GM19099 (cell line): Measurements from ENCODE around the gene ALG1.

Experiments used
- POLR2A ChIP-seq: IDR thresholded peaks from 3 replicates; pipeline ENCODE4 v1.6.1; 2011; ENCODE audit warnings: low read depth; ENCODE audit not compliant: insufficient read length; ENCODE audit errors: extremely low read depth

ALG1 gene, protein sequence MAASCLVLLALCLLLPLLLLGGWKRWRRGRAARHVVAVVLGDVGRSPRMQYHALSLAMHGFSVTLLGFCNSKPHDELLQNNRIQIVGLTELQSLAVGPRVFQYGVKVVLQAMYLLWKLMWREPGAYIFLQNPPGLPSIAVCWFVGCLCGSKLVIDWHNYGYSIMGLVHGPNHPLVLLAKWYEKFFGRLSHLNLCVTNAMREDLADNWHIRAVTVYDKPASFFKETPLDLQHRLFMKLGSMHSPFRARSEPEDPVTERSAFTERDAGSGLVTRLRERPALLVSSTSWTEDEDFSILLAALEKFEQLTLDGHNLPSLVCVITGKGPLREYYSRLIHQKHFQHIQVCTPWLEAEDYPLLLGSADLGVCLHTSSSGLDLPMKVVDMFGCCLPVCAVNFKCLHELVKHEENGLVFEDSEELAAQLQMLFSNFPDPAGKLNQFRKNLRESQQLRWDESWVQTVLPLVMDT

DNA sequence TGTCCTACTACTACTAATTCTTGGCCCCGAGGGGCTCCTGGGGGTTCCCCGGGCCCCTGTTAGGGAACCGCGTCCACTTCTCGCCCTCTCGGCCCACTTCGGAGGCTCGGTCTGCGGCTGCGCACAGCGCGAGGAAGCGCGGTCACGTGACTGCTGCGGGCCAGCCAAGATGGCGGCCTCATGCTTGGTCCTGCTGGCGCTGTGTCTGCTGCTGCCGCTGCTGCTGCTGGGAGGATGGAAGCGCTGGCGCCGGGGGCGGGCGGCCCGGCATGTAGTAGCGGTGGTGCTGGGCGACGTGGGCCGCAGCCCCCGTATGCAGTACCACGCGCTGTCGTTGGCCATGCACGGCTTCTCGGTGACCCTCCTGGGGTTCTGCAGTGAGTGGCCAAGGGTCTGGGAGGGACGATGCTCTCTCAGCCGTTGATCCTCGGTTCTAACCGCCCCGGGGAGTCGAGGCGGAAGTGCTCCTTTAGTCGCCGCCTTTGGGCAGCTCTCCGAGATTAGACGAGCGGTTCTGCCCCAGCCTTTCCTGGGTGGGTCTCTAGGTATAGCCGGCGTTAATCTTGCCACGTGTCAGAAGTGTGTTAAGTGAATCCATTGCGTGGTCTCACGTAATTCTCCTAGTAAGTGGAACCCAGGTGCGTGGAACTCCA, at the start of gene ALG1:
ALG1 (plus strand) TSS at position 163 of the 653 bp plus-strand sequence; CDS start at position 170, 7 bp downstream.
- TF ChIP-seq POLR2A: peak; percentile 99

- no peak for TF ChIP-seq POLR2A
Measured at GRCh38 chr16:5022521-5022920, 49.1 kb upstream of the ALG1 start.

GRCh38 chr16:5024632-5025031, 47.0 kb upstream of the ALG1 start:
- no peak for TF ChIP-seq POLR2A

GRCh38 chr16:5025171-5025632, 46.4 kb upstream of the ALG1 start:
- no peak for TF ChIP-seq POLR2A

DNA sequence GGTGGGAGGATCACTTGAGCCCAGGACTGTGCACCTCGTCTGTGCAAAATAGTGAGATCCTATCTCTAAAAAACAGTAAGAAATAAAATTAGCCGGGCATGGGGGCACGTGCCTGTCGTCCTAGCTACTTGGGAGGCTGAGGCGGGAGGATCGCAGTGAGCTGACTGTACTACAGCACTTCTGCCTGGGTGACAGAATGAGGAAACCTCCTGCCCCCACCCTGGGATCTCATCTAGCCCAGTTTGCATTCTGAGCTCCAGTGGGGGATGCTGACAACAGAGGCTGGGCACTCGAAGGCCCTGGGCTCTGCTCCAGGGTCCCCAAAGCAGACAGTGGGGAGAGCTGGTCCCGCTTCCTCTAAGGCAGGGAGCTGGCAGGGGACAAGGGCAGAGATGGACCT, 45.0 kb upstream of the ALG1 start:
- TF ChIP-seq POLR2A: no peak

GRCh38 chr16:5027086-5027485, 44.6 kb upstream of the ALG1 start:
- no peak for TF ChIP-seq POLR2A

- no peak for TF ChIP-seq POLR2A
Measured at GRCh38 chr16:5027575-5028235, 43.9 kb upstream of the ALG1 start.

DNA sequence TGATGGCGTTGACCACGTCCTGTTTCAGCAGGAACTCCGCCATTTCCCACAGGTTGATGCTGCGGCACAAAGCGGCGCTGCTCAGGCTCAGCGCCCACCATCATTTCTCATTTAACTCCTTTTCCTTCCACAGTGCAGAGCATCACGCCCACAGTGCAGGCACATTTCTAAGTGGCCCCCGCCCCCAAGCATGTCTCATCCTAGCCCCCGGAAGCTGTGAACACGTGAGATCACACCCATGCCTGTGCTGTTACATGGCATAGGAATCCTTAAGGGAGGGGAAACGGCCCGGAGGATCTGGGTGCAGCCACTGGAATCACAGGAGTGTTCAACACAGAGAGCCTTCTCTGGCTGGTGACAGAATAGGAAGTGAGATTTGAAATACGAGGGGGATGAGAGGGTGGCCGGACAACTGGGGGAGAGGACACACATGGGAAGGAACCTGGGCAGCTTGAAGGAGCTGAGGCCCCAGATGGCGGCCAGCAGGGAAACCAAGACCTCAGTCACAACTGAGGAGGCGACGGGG, 42.6 kb upstream of the ALG1 start:
- TF ChIP-seq POLR2A: no peak

DNA sequence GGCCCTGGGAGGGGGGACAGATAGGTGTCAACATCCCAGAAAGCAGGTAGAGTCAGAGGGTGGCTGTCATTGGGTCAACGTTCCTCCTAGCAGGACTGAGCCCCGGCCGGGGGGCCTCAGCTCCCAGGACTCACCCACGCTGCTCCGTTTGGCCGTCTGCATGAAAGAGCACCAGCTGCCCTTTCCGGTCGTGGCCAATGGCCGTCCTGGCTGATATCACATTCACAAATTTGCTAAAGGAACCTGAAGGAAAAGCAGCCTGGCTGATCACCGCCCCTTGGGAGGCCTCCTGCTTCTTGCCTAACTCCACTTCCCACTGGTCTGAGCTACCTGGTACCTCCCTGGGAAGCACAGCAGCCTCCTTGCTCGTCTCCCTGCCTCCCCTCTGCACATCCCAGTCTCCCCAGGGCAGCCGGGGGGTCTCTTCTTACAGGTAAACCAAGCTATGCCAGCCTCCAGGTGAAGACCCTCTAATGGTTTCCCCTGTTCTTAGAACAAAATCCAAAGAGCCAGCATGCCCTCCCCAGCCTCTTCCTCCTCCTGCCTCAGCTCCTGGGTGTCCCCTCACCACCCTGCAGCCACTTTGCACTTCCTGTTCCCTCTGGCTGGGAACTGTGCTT, 41.3 kb upstream of the ALG1 start:
- no peak for TF ChIP-seq POLR2A

- TF ChIP-seq POLR2A: no peak
Measured at GRCh38 chr16:5031601-5032000, 40.0 kb upstream of the ALG1 start.

DNA sequence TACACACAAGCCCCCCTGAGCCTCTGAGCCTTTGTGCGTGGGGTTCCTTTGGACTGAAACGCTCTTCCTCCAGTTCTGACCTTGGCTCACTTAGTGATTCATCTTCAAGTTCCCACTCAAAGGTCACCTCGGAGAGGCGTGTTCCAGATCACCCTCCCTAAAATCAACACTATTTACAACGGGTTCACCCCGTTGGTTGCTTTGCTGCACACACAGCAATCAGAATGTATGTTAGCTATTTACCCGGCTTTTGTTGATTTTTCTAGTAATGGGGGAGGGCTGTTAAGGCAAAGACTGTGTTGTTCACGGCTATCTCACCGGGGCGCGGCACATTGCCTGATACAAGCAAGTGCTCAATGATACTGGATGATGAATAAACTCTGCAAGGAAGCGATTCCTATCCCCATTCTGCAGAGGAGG, 38.9 kb upstream of the ALG1 start:
- TF ChIP-seq POLR2A: no peak

- TF ChIP-seq POLR2A: peak; percentile 56
Measured at GRCh38 chr16:5033256-5034166, 38.1 kb upstream of the ALG1 start, which contains the start of gene NAGPA. Gene NAGPA, minus strand, starts transcription at chr16:5033935. Its CDS starts 21 bp downstream, at chr16:5033914.

GRCh38 chr16:5034167-5034523, 37.5 kb upstream of the ALG1 start:
- TF ChIP-seq POLR2A: no peak

DNA sequence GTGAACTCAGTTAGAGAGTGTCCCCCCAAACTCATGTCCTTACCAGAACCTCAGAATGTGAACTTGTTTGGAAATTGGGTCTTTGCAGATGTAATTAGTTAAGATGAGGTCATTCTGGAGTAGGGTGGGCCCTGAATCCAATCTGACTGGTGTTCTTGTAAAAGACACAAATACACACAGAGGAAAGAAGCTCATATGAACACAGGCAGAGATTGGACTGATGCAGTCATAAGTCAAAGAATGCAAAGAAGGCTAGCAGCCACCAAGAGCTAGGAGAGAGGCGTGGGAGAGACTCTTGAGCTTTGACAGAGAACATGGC, 35.8 kb upstream of the ALG1 start:
- TF ChIP-seq POLR2A: no peak
